Measurements from ENCODE around the gene RGS19.
A peak's percentile ranks its signal among the peaks of the same experiment; 100 is the strongest.

Gene RGS19

DNA sequence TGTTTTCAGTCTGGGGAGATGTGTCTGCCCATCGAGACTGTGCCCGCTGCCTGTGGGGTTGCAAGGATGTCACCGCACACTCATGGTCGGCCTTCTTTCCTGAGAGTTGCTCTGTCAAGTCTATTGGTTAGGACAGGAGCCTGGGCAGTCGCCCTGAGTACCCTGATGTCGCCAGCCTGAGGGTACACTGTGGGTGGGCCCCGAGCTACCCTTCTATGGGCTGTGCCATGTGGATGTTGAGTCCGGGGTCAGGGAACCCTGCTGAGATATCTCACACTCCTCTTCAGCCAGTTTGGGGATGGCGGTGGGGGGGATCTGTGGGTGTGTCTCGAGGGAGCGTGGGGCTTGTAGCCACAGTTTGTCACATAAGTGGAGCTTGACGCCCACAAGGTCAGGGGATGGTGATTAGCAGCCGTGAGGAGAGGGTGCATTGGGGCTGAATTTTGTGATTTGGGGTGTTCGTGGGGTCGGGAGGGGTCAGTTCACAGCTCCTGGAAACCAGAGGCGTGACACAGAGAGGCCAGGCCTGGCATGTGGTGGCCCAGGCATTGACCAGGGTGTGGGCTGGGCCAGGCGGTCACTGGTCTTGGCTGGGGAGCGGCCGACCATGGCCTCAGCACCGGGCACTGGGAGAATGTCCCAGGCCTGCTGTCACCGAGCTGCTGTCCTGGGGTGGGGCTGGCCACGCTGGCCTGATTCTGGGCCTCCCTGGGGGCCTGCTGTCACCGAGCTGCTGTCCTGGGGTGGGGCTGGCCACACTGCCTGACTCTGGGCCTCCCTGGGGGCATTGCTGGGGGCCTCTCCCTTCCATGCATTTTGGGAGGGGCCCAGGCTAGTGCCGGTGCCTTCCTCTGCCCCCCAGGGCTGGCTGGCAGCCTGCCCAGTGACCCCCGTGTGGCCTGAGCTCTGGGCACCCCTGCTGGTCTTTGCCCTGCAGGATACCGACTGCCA lies 29.7 kb upstream of the RGS19 start:
- H3K36me3 ChIP-seq (ENCODE audit: control insufficient read depth, insufficient read depth, low read length) = no peaks in the 10 kb centered on the region
- no peaks in the 10 kb centered on the region for H3K4me1 ChIP-seq (ENCODE audit: control insufficient read depth, insufficient read depth, low read length)
- H3K4me3 ChIP-seq (ENCODE audit: insufficient read depth, low read depth, low read length) = no peak overlapping the region
- no peaks in the 10 kb centered on the region for H3K9me3 ChIP-seq (ENCODE audit: control insufficient read depth, low read length)
- 88 to 89% methylated on average over 26 of the region's 26 CpGs for WGBS, 2 experiments
- no peak overlapping the region for H3K27ac ChIP-seq (ENCODE audit: insufficient read depth, low read depth, low read length, poor library complexity, severe bottlenecking)
- H3K27me3 ChIP-seq (ENCODE audit: control insufficient read depth, insufficient read depth, low read length, poor library complexity, severe bottlenecking) = peaks cover under 1% of the 10 kb centered on the region

DNA sequence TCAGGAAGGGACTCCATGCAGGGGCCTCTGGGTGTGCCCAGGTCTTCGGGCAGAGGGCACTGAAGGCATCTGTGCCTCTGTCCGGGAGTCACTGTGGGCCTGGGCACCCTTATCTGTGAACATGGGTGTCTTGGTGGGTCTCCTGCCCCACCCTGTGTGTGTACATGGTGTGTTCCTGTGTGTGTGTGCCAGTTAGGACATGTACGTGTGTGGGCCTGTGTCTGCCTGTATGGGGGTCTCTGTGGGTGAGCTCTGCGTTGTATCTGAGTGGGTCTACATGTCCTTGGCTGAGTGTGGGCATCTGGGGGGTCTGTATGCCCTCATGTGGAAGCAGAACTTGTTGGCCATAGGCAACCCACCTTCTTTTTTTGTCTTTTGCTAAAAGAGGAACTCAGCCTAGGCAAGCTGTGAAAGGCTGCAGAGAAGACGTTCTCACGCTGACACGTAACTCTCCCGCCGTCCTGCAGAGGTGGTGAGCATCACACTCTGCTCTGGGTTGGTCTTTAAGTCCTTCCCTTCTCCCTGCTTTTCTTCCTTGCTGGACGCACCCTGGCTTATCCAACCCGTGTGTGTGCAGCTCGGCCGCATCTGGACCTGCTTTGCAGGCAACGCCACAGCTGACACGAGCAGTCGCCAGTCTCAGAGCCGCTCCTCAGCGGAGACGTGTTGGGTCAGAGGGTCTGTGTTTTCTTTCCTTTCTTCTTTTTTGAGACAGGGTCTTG lies 28.6 kb upstream of the RGS19 start:
- 90 to 91% methylated on average over 19 of the region's 19 CpGs for WGBS, 2 experiments
- Histone ChIP-seq H3K4me1 (ENCODE audit: control insufficient read depth, insufficient read depth, low read length) (no peaks in the 10 kb centered on the region), H3K9me3 (ENCODE audit: control insufficient read depth, low read length) (no peaks in the 10 kb centered on the region), H3K4me3 (ENCODE audit: insufficient read depth, low read depth, low read length) (no peak overlapping the region), H3K27ac (ENCODE audit: insufficient read depth, low read depth, low read length, poor library complexity, severe bottlenecking) (no peak overlapping the region), H3K36me3 (ENCODE audit: control insufficient read depth, insufficient read depth, low read length) (no peaks in the 10 kb centered on the region), H3K27me3 (ENCODE audit: control insufficient read depth, insufficient read depth, low read length, poor library complexity, severe bottlenecking) (peaks cover 11% of the 10 kb centered on the region)

DNA sequence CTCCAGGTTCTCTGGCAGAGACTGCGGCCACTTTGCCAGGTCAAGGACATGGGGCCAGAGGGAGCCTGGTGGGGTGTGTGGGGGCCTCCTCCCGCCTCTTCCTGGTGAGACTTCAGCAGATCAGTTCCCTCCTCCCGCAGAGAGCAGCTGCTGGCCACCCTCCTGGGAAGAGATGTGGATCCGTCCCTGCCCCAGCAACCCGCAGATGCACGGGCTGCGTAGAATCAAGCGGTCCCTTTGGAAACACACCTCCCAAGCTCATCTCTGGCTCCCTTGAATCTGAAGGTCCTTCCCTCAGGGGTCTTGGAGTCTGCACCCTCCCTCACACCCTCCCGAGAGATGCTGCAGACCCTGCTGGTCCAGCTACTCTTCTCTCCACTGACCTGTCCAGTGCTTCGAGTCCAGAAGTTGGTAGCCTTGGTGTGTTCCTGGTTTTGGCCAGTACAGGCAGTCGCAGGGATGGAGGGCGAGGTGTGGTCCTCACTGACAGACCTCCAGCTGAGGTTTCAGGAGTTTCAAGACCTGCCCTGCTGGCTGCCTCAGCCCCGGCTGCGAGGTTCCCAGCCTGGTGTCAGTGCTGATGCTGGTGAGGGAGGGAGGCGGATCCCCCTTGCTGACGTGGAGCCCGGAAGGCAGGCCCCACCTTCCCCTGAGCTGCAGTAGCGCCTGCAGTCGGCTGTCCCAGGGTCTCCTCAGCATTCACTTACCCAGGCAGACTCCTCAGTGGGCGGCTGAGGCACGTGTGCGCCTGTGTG lies 27.8 kb upstream of the RGS19 start, which contains the start of gene NPBWR2:
TSS of gene NPBWR2 (minus strand) at position 585 of the 755 bp plus-strand sequence. CDS start 734 bp downstream, outside the sequence.
- no peak within 1 kb of the TSS for H3K4me3 ChIP-seq (ENCODE audit: insufficient read depth, low read depth, low read length)

DNA sequence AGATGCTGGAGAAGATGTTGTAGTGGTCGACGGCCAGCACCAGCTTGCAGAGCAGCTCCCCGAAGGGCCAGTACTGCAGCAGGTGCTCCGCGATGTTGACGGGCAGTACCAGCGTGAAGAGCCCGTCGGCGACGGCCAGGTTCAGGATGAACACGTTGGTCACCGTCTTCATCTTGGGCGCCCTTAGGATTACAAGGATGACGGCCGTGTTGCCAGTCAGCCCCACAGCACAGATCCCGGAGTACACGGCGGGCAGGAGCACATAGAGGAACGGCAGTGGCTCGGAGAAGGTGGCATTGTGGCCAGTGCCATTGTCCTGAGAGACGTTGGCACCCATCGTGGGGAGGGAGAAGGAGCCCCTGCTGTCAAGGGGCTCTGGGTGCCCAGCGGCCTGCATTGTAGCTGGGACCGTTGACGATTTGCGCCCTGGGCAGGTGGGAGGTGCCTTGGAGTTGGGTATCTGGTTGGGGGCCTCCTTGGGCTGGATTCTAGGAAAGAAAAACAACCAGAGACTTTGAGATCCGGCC lies 27.2 kb upstream of the RGS19 start:
- Histone ChIP-seq H3K27ac (ENCODE audit: insufficient read depth, low read depth, low read length, poor library complexity, severe bottlenecking) (no peak overlapping the region), H3K27me3 (ENCODE audit: control insufficient read depth, insufficient read depth, low read length, poor library complexity, severe bottlenecking) (peaks cover 25% of the 10 kb centered on the region), H3K9me3 (ENCODE audit: control insufficient read depth, low read length) (no peaks in the 10 kb centered on the region), H3K4me3 (ENCODE audit: insufficient read depth, low read depth, low read length) (no peak overlapping the region), H3K4me1 (ENCODE audit: control insufficient read depth, insufficient read depth, low read length) (no peaks in the 10 kb centered on the region), H3K36me3 (ENCODE audit: control insufficient read depth, insufficient read depth, low read length) (no peaks in the 10 kb centered on the region)
- WGBS, 2 experiments = 94 to 95% methylated on average over 28 of the region's 28 CpGs

More for the DNA sequence above, 27.8 kb upstream of the RGS19 start, which contains the start of gene NPBWR2:
- H3K9me3 ChIP-seq (ENCODE audit: control insufficient read depth, low read length) = no peaks in the 10 kb centered on the region
- H3K27me3 ChIP-seq (ENCODE audit: control insufficient read depth, insufficient read depth, low read length, poor library complexity, severe bottlenecking) = peaks cover 19% of the 10 kb centered on the region
- no peaks in the 10 kb centered on the region for H3K4me1 ChIP-seq (ENCODE audit: control insufficient read depth, insufficient read depth, low read length)
- no peaks in the 10 kb centered on the region for H3K36me3 ChIP-seq (ENCODE audit: control insufficient read depth, insufficient read depth, low read length)
- 72 to 75% methylated on average over 22 of the region's 22 CpGs for WGBS, 2 experiments
- no peak within 1 kb of the TSS for H3K27ac ChIP-seq (ENCODE audit: insufficient read depth, low read depth, low read length, poor library complexity, severe bottlenecking)

DNA sequence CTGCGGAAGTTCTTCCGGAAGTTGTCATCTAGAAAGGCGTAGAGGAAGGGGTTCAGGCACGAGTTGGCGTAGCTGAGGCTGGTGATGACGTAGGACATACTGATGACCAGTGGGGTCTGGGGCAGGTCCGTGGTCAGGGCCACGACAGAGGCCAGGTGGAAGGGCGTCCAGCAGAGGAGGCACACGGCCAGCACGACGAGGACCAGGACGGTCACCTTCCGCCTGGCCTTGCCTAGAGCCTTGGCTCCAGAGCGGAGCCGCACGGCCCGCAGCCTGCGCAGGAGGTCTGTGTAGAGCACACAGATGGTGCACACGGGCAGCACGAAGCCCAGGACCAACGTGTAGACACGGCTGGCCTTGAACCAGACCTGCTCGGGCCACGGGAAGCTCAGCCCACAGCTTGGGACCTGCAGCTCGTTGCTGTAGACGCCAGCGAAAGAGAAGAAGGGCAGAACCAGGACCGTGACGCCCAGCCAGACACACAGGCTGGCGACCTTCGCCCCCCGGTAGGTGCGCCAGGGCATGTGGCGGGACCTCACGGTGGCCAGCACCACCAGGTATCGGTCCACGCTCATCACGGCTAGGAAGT lies 26.6 kb upstream of the RGS19 start:
- WGBS, 2 experiments = 95% methylated on average over 39 of the region's 39 CpGs
- Histone ChIP-seq H3K4me1 (ENCODE audit: control insufficient read depth, insufficient read depth, low read length) (no peaks in the 10 kb centered on the region), H3K4me3 (ENCODE audit: insufficient read depth, low read depth, low read length) (no peak overlapping the region), H3K27me3 (ENCODE audit: control insufficient read depth, insufficient read depth, low read length, poor library complexity, severe bottlenecking) (peaks cover 31% of the 10 kb centered on the region), H3K9me3 (ENCODE audit: control insufficient read depth, low read length) (no peaks in the 10 kb centered on the region), H3K36me3 (ENCODE audit: control insufficient read depth, insufficient read depth, low read length) (no peaks in the 10 kb centered on the region), H3K27ac (ENCODE audit: insufficient read depth, low read depth, low read length, poor library complexity, severe bottlenecking) (no peak overlapping the region)

DNA sequence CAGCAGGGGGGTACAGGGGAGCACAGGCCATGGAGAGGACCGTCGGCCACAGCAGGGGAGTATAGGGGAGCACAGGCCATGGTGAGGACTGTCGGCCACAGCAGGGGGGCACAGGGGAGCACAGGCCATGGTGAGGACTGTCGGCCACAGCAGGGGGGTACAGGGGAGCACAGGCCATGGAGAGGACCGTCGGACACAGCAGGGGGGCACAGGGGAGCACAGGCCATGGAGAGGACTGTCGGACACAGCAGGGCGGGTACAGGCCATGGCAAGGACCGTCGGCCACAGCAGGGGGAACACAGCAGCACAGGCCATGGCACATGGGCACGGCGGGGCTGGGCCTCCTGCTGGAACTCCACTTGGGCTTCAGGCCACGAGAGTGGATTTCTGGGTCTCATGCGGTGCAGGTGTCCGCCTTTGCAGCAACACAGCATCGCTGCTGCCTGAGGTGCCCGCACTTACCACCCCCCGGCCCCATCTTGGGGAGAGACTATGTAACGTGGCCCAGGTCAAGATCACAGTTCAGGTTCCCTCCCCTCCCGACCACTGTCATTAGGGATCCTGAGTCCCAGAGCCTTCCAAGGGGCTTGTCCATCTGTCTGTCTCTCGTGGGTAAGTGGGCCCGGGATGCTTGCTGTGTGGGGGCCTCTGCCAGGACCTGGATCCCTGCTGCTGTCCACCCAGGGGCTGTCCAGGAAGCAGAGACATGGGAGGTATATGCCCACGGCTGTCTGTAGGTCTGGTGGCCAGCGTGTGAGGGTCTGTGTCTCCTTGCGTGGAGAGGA lies 25.5 kb upstream of the RGS19 start:
- Histone ChIP-seq H3K27ac (ENCODE audit: insufficient read depth, low read depth, low read length, poor library complexity, severe bottlenecking) (no peak overlapping the region), H3K9me3 (ENCODE audit: control insufficient read depth, low read length) (no peaks in the 10 kb centered on the region), H3K4me3 (ENCODE audit: insufficient read depth, low read depth, low read length) (no peak overlapping the region), H3K27me3 (ENCODE audit: control insufficient read depth, insufficient read depth, low read length, poor library complexity, severe bottlenecking) (peaks cover 40% of the 10 kb centered on the region), H3K36me3 (ENCODE audit: control insufficient read depth, insufficient read depth, low read length) (no peaks in the 10 kb centered on the region), H3K4me1 (ENCODE audit: control insufficient read depth, insufficient read depth, low read length) (no peaks in the 10 kb centered on the region)
- WGBS, 2 experiments = 94 to 95% methylated on average over 25 of the region's 25 CpGs

DNA sequence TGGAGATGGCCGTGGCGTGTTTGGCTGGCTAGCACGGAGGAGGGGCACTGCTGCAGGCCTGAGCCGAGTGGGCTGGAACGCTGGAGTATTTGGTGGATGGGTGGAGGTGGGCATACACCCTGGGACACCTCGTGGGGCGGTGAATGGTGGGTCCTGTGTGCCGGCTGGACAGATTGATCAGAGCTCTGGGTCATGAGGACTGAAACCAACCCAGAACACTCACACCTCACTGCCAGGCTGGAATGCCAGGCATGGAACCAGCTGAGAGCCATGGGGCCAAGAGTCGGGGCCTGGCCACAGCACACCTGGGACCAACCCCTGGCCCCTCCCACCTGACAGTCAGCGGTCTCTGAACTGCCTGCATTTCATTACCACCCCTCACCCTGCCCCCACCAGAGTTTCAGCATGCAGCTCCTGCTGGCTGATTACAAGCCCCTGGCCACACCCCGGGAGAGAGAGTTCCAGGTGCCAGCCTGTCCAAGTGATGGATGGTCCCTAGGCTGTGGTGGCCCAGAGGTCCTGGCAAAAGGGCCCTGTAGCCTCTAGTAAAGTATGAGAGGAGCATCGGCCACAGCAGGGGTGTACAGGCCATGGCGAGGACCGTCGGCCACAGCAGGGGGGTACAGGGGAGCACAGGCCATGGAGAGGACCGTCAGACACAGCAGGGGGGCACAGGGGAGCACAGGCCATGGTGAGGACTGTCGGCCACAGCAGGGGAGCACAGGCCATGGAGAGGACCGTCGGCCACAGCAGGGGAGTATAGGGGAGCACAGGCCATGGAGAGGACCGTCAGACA lies 24.8 kb upstream of the RGS19 start:
- H3K36me3 ChIP-seq (ENCODE audit: control insufficient read depth, insufficient read depth, low read length) = no peaks in the 10 kb centered on the region
- peaks cover 40% of the 10 kb centered on the region for H3K27me3 ChIP-seq (ENCODE audit: control insufficient read depth, insufficient read depth, low read length, poor library complexity, severe bottlenecking)
- H3K27ac ChIP-seq (ENCODE audit: insufficient read depth, low read depth, low read length, poor library complexity, severe bottlenecking) = no peak overlapping the region
- 83 to 87% methylated on average over 20 of the region's 20 CpGs for WGBS, 2 experiments
- no peak overlapping the region for H3K4me3 ChIP-seq (ENCODE audit: insufficient read depth, low read depth, low read length)
- H3K4me1 ChIP-seq (ENCODE audit: control insufficient read depth, insufficient read depth, low read length) = no peaks in the 10 kb centered on the region
- no peaks in the 10 kb centered on the region for H3K9me3 ChIP-seq (ENCODE audit: control insufficient read depth, low read length)

DNA sequence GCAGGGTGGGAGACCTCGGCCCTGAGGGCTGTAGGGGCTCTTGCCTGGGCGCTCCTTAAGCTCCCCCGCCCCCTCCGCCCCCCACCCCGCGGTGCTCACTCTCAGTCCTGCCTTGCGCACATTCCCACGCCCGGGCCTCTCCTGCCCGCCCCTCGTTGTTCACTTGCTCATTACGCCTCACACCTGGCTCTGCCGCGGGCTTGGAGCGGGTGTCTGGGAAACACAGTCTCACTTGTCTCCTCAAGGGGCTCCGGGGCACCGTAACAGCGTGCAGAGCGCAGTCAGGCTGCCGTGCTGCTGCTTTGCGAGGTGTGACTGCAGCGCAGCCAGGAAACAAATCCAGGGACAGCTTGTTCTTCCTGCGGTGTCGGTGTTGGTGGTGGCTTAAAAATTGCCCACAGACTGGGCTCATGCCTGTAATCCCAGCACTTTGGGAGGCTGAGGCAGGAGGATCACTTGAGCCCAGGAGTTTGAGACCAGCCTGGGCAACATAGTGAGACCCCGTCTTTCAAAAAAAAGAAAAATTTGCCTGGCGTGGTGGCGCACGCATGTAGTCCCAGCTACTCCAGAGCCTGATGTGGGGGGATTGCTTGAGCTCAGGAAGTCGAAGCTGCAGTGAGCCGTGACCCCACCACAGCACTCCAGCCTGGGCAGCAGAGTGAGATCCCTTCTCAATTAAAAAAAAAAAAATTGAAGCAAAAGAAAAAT lies 23.5 kb upstream of the RGS19 start:
- Histone ChIP-seq H3K27me3 (ENCODE audit: control insufficient read depth, insufficient read depth, low read length, poor library complexity, severe bottlenecking) (peaks cover 40% of the 10 kb centered on the region), H3K36me3 (ENCODE audit: control insufficient read depth, insufficient read depth, low read length) (no peaks in the 10 kb centered on the region), H3K27ac (ENCODE audit: insufficient read depth, low read depth, low read length, poor library complexity, severe bottlenecking) (no peak overlapping the region), H3K4me1 (ENCODE audit: control insufficient read depth, insufficient read depth, low read length) (no peaks in the 10 kb centered on the region), H3K9me3 (ENCODE audit: control insufficient read depth, low read length) (no peaks in the 10 kb centered on the region), H3K4me3 (ENCODE audit: insufficient read depth, low read depth, low read length) (peak overlapping the region; percentile 41)
- 28 to 29% methylated on average over 30 of the region's 30 CpGs for WGBS, 2 experiments
